T-cell (primary cell): ENCODE results near the gene SDHAF2. TPM values are rescaled to one million over a fixed set of nuclear protein-coding genes. Genes with fewer than 3 reads are reported as not detected.
"Not testable (repeated sequence)": the region's sequence is repeated elsewhere in the genome, so short reads cannot be mapped to it uniquely, and the experiment has no call there.

ENCODE experiments used
- ATAC-seq, 4 experiments: fragments of 200-7000 bp in 3 of 4; fragments of 150-1000 bp in 1 of 4; cut with Tn5 transposase; replicated peaks in 1 of 4; 1 replicate in 3 of 4; 2 replicates in 1 of 4; pipeline ENCODE4 v1.10.0; 2021; ENCODE audit warnings: moderate library complexity in 3 of 4, mild to moderate bottlenecking in 2 of 4, moderate number of reproducible peaks in 1 of 4
- CTCF ChIA-PET, 2 donors: fragments of 300-600 bp; sonication (Branson Sonifier 250); formaldehyde crosslinking; loops; one replicate each; lab custom pipeline; 2022; ENCODE audit warnings: antibody characterized with exemption in 2 of 2; lab: Charles Lee
- POLR2A ChIA-PET, 2 donors: fragments of 300-600 bp; sonication (Branson Sonifier 250); formaldehyde crosslinking; loops; one replicate each; lab custom pipeline; 2022; ENCODE audit warnings: antibody characterized with exemption in 2 of 2; lab: Charles Lee
- DNase-seq, 35 experiments: peaks; one replicate each; pipeline versions ENCODE4 v3.0.0 to v3.0.0-alpha.2; 2013 to 2023
- H3K27ac ChIP-seq: one replicate; pipeline ENCODE4 v1.5.1; 2013; ENCODE audit warnings: low read length
- H3K27me3 ChIP-seq, 2 experiments: replicated peaks in 1 of 2; 1 replicate in 1 of 2; 2 replicates in 1 of 2; pipeline versions ENCODE4 v1.6.1 to v1.7.0; 2013; ENCODE audit warnings: low read length in 1 of 2, mixed read lengths in 1 of 2; ENCODE audit not compliant: control insufficient read depth in 2 of 2, insufficient read depth in 2 of 2; ENCODE audit errors: extremely low read depth in 1 of 2
- H3K36me3 ChIP-seq, 2 donors: 1 replicate in 1 of 2; 2 replicates in 1 of 2; pipeline versions ENCODE4 v1.6.1 to v1.7.0; 2013; ENCODE audit warnings: low read length in 1 of 2; ENCODE audit not compliant: control insufficient read depth in 2 of 2, insufficient read depth in 1 of 2; ENCODE audit errors: extremely low read depth in 1 of 2
- H3K4me1 ChIP-seq, 2 experiments: 1 replicate in 1 of 2; 2 replicates in 1 of 2; pipeline versions ENCODE4 v1.6.1 to v1.7.0; 2013; ENCODE audit warnings: low read length in 2 of 2, mixed read lengths in 1 of 2; ENCODE audit not compliant: insufficient read depth in 2 of 2, control insufficient read depth in 1 of 2; ENCODE audit errors: extremely low read depth in 1 of 2
- H3K4me3 ChIP-seq, 2 donors: 1 replicate in 1 of 2; 2 replicates in 1 of 2; pipeline versions ENCODE4 v1.5.1 to v1.7.0; 2013; ENCODE audit warnings: mild to moderate bottlenecking in 2 of 2, low read length in 1 of 2, moderate library complexity in 1 of 2; ENCODE audit not compliant: control insufficient read depth in 1 of 2; ENCODE audit errors: extremely low read depth in 1 of 2
- H3K9me3 ChIP-seq: 2 replicates; pipeline ENCODE4 v1.7.0; 2013
- H3K27ac Mint-ChIP-seq, 2 donors: one replicate each; pipeline ENCODE4 v1.8.0; 2020 to 2021; ENCODE audit warnings: mild to moderate bottlenecking in 2 of 2, mixed read lengths in 2 of 2
- H3K27me3 Mint-ChIP-seq, 2 donors: one replicate each; pipeline ENCODE4 v1.8.0; 2021 to 2022; ENCODE audit warnings: mixed read lengths in 2 of 2
- H3K36me3 Mint-ChIP-seq: one replicate; pipeline ENCODE4 v1.8.0; 2021; ENCODE audit warnings: mixed read lengths
- H3K4me1 Mint-ChIP-seq, 3 donors: one replicate each; pipeline ENCODE4 v1.8.0; 2020 to 2022; ENCODE audit warnings: mixed read lengths in 3 of 3, mild to moderate bottlenecking in 1 of 3
- H3K4me3 Mint-ChIP-seq, 3 donors: one replicate each; pipeline ENCODE4 v1.8.0; 2020 to 2022; ENCODE audit warnings: mild to moderate bottlenecking in 3 of 3, mixed read lengths in 3 of 3, moderate library complexity in 3 of 3
- H3K9me3 Mint-ChIP-seq, 3 donors: one replicate each; pipeline ENCODE4 v1.8.0; 2020 to 2022; ENCODE audit warnings: mixed read lengths in 3 of 3
- WGBS: methylation state at CpG from one replicate; pipeline ENCODE4 v1.1.5; 2013; ENCODE audit warnings: missing lambda C conversion rate; ENCODE audit not compliant: insufficient coverage; 5-methylcytosine and 5-hydroxymethylcytosine counted together
- total RNA-seq, 35 experiments: library from RNA in 6 of 35; stranded (reverse) in 6 of 35; fragments of 120-200 nt in 1 of 35; gene quantifications; one replicate each; pipeline versions ENCODE4 v1.2.1 to v1.2.4 and lab custom pipeline; 2013 to 2026

The SDHAF2 gene
- total RNA-seq, 5 donors from 2014 or later (not counting 1 experiment from before 2014, with no cell fraction given) = 36.2 to 60.7 (median 56.4) TPM

DNA sequence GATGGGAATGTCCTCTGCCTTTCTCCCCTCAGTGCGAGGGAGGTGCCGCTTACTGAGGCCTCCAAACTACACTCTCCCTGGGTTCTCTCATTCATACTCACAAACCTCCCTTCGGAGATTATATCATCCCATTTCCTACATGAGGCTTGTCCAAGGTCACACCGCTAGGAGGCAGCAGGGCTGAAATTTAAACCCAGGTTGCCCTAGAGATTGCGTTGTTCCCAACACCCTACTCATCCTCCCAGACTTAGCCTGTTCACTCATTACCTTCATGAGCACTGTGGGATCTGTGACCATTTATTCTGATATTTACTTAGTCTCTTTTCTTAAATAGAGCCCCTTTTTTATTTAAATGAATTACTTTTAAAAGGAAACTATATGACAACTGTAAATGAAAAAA, 31.1 kb downstream of the SDHAF2 start:
- ATAC-seq (no peak), DNase-seq (no peak)
- H3K4me1 ChIP-seq = no peaks in the 10 kb centered on the region
- H3K36me3 Mint-ChIP-seq = peaks cover 24% of the 10 kb centered on the region
- H3K27me3 Mint-ChIP-seq = no peaks in the 10 kb centered on the region
- peaks cover 0 to 2% (median 0%) of the 10 kb centered on the region in 3 donors for H3K4me1 Mint-ChIP-seq
- H3K27ac Mint-ChIP-seq = no peak overlapping the region
- WGBS = 100% methylated on average over 4 of the region's 5 CpGs
- H3K36me3 ChIP-seq = peaks cover 0 to 14% of the 10 kb centered on the region in 2 donors
- H3K27ac ChIP-seq = no peak overlapping the region
- ChIA-PET CTCF (no interaction called here), POLR2A (no interaction called here)
- no peak overlapping the region for H3K4me3 Mint-ChIP-seq
- no peaks in the 10 kb centered on the region for H3K9me3 ChIP-seq
- H3K4me3 ChIP-seq = no peak overlapping the region
- H3K27me3 ChIP-seq = no peaks in the 10 kb centered on the region
- no peaks in the 10 kb centered on the region for H3K9me3 Mint-ChIP-seq

- H3K36me3 Mint-ChIP-seq = peaks cover 39% of the 10 kb centered on the region
- H3K9me3 Mint-ChIP-seq, CTCF ChIA-PET, H3K27me3 Mint-ChIP-seq, H3K4me3 Mint-ChIP-seq, H3K27ac ChIP-seq, DNase-seq, H3K4me1 ChIP-seq, H3K9me3 ChIP-seq, POLR2A ChIA-PET, ATAC-seq, H3K4me1 Mint-ChIP-seq, H3K27ac Mint-ChIP-seq, H3K27me3 ChIP-seq, H3K4me3 ChIP-seq: not testable (repeated sequence)
- 100% methylated on average over 1 of the region's 6 CpGs for WGBS
- H3K36me3 ChIP-seq = peaks cover 3 to 23% of the 10 kb centered on the region in 2 donors
These were observed 37.7 kb downstream of the SDHAF2 start for GRCh38 chr11:61467602-61468001.

- H3K36me3 ChIP-seq = peaks cover 3 to 23% of the 10 kb centered on the region in 2 donors
- POLR2A ChIA-PET = no interaction called here
- Mint-ChIP-seq H3K4me1 (no peaks in the 10 kb centered on the region), H3K4me3 (no peak overlapping the region), H3K9me3 (no peaks in the 10 kb centered on the region), H3K36me3 (peaks cover 43% of the 10 kb centered on the region), H3K27ac (no peak overlapping the region), H3K27me3 (no peaks in the 10 kb centered on the region)
- no peaks in the 10 kb centered on the region for H3K9me3 ChIP-seq
- ATAC-seq (no peak), DNase-seq (no peak)
- H3K4me3 ChIP-seq = no peak overlapping the region
- 90% methylated on average over 3 of the region's 7 CpGs for WGBS
- CTCF ChIA-PET = no interaction called here
- H3K27ac ChIP-seq = no peak overlapping the region
- no peaks in the 10 kb centered on the region for H3K4me1 ChIP-seq
- H3K27me3 ChIP-seq = no peaks in the 10 kb centered on the region
These were observed 38.1 kb downstream of the SDHAF2 start for GRCh38 chr11:61468002-61468401.

GRCh38 chr11:61472282-61472681, 42.4 kb downstream of the SDHAF2 start:
- CTCF ChIA-PET = interaction anchor here in 1 of 2 donors (0.7 kb wide), 2 partner anchors 44 to 392 kb away, joined by 5 to 8 read pairs; no protein-coding TSS in a partner anchor

DNA sequence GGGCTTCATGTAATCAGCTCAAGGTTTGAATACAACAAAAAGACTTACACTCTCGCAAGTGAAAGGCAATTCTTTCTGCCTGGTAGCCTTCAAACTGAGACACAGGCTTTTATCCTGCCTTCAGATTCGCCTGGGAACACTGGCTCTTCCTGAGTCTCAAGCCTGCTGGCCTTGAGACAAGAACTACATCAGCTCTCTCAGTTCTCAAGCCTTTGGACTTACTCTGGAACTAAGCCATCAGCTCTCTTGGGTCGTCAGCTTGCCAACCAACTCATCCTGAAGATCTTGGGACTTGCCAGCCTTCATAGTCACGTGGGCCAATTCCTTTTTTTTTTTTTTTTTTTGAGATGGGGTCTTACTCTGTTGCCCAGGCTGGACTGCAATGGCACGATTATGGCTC, 42.9 kb downstream of the SDHAF2 start:
- no peak overlapping the region for H3K4me3 Mint-ChIP-seq
- H3K27me3 Mint-ChIP-seq = no peaks in the 10 kb centered on the region
- H3K4me1 Mint-ChIP-seq = peaks cover 1 to 2% (median 2%) of the 10 kb centered on the region in 3 donors
- ChIA-PET POLR2A (interaction anchor here in 1 of 2 donors (0.7 kb wide), 1 partner anchor 76 kb away, joined by 10 read pairs; no protein-coding TSS in a partner anchor), CTCF (no interaction called here)
- H3K36me3 ChIP-seq = peaks cover 3 to 23% of the 10 kb centered on the region in 2 donors
- no peaks in the 10 kb centered on the region for H3K9me3 Mint-ChIP-seq
- peaks cover 0 to 5% of the 10 kb centered on the region in 2 experiments for H3K4me1 ChIP-seq
- H3K36me3 Mint-ChIP-seq = peaks cover 38% of the 10 kb centered on the region
- peaks cover 0 to 4% of the 10 kb centered on the region in 2 experiments for H3K27me3 ChIP-seq
- no peak for ATAC-seq
- no peak for DNase-seq
- no peaks in the 10 kb centered on the region for H3K9me3 ChIP-seq
- H3K27ac ChIP-seq = no peak overlapping the region
- no peak overlapping the region for H3K4me3 ChIP-seq
- peak overlapping the region in 1 of 2 donors; percentile 44 for H3K27ac Mint-ChIP-seq
- 100% methylated on average over 2 of the region's 5 CpGs for WGBS

More at GRCh38 chr11:61472282-61472681, 42.4 kb downstream of the SDHAF2 start:
- no CpG with 5 or more reads among the region's 5 CpGs for WGBS
- H3K27ac Mint-ChIP-seq = peak overlapping the region; percentile 11 to 64
- Histone ChIP-seq H3K36me3 (peaks cover 3 to 23% of the 10 kb centered on the region in 2 donors), H3K4me1 (no peaks in the 10 kb centered on the region), H3K4me3 (no peak overlapping the region), H3K27me3 (no peaks in the 10 kb centered on the region), H3K9me3 (no peaks in the 10 kb centered on the region), H3K27ac (no peak overlapping the region)
- peaks cover 43% of the 10 kb centered on the region for H3K36me3 Mint-ChIP-seq
- ATAC-seq (no peak), DNase-seq (no peak)
- H3K9me3 Mint-ChIP-seq = no peaks in the 10 kb centered on the region
- H3K4me1 Mint-ChIP-seq = no peaks in the 10 kb centered on the region
- H3K27me3 Mint-ChIP-seq = no peaks in the 10 kb centered on the region
- no peak overlapping the region for H3K4me3 Mint-ChIP-seq
- POLR2A ChIA-PET = interaction anchor here in 1 of 2 donors (0.7 kb wide), 1 partner anchor 76 kb away, joined by 10 read pairs; no protein-coding TSS in a partner anchor

- DNase-seq (no peak), ATAC-seq (no peak)
- no peaks in the 10 kb centered on the region for H3K9me3 ChIP-seq
- Mint-ChIP-seq H3K4me1 (peaks cover 5 to 7% (median 7%) of the 10 kb centered on the region in 3 donors), H3K4me3 (no peak overlapping the region), H3K27ac (no peak overlapping the region), H3K27me3 (no peaks in the 10 kb centered on the region), H3K9me3 (no peaks in the 10 kb centered on the region), H3K36me3 (peaks cover 32% of the 10 kb centered on the region)
- CTCF ChIA-PET = no interaction called here
- POLR2A ChIA-PET = no interaction called here
- 92% methylated on average over 2 of the region's 3 CpGs for WGBS
- H3K4me1 ChIP-seq = peaks cover 0 to 9% of the 10 kb centered on the region in 2 experiments
- H3K36me3 ChIP-seq = peaks cover 3 to 18% of the 10 kb centered on the region in 2 donors
- H3K27ac ChIP-seq = no peak overlapping the region
- peaks cover 0 to 11% of the 10 kb centered on the region in 2 experiments for H3K27me3 ChIP-seq
- no peak overlapping the region for H3K4me3 ChIP-seq
These were observed 43.6 kb downstream of the SDHAF2 start for GRCh38 chr11:61473370-61474012.
